ENCODE data around the gene NAPSA. TPM values are rescaled to one million over a fixed set of nuclear protein-coding genes. Genes with fewer than 3 reads are reported as not detected.

The NAPSA gene
- total and polyA plus RNA-seq, 8 donors, result 0.18 to 87.5 (median 1.9) TPM; not detected in 2

Other genes with a start within 250 kb of the NAPSA start
- not detected for gene IZUMO2, start 202.4 kb downstream of the NAPSA start, total RNA-seq
- gene IZUMO2, start 202.4 kb downstream of the NAPSA start, polyA plus RNA-seq, result not detected
- 100 to 1,000 TPM in 1 of 5 donors, 10 to 100 TPM in 4; 21.6 to 392 (median 62.5) TPM for gene MYH14, start 162.0 kb downstream of the NAPSA start, total RNA-seq
- gene MYH14, start 162.0 kb downstream of the NAPSA start, polyA plus RNA-seq, result 10 to 100 TPM; 23.7 to 54.2 (median 27.9) TPM
- gene KCNC3, start 36.3 kb downstream of the NAPSA start, total RNA-seq, result 1 to 10 TPM in 2 of 5 donors, under 1 TPM in 2, not detected in 1; 0.37 to 2.3 (median 0.95) TPM
- under 1 TPM in 2 of 3 donors, not detected in 1; 0.25 to 0.31 TPM for gene KCNC3, start 36.3 kb downstream of the NAPSA start, polyA plus RNA-seq
- 100 to 1,000 TPM in 3 of 5 donors, 10 to 100 TPM in 2; 47.4 to 241 (median 110) TPM for gene NR1H2, start 10.8 kb upstream of the NAPSA start, total RNA-seq
- gene NR1H2, start 10.8 kb upstream of the NAPSA start, polyA plus RNA-seq, result 10 to 100 TPM; 55.2 to 70.4 (median 60.5) TPM
- gene POLD1, start 18.7 kb upstream of the NAPSA start, total RNA-seq, result 10 to 100 TPM; 11.4 to 98.0 (median 17.9) TPM
- 10 to 100 TPM; 29.3 to 45.3 (median 35.2) TPM for gene POLD1, start 18.7 kb upstream of the NAPSA start, polyA plus RNA-seq
- 10 to 100 TPM in 1 of 5 donors, under 1 TPM in 2, not detected in 2; 0.55 to 53.3 (median 0.58) TPM for gene SPIB, start 53.3 kb upstream of the NAPSA start, total RNA-seq
- 1 to 10 TPM in 1 of 3 donors, under 1 TPM in 2; 0.19 to 1.9 (median 0.31) TPM for gene SPIB, start 53.3 kb upstream of the NAPSA start, polyA plus RNA-seq
- not detected for gene MYBPC2, start 67.3 kb upstream of the NAPSA start, total RNA-seq
- gene MYBPC2, start 67.3 kb upstream of the NAPSA start, polyA plus RNA-seq, result under 1 TPM in 2 of 3 donors, not detected in 1; 0.10 to 0.31 TPM
- 100 to 1,000 TPM in 1 of 5 donors, 10 to 100 TPM in 4; 30.8 to 284 (median 61.5) TPM for gene EMC10, start 110.9 kb upstream of the NAPSA start, total RNA-seq
- gene EMC10, start 110.9 kb upstream of the NAPSA start, polyA plus RNA-seq, result 10 to 100 TPM; 33.5 to 63.2 (median 53.7) TPM
- under 1 TPM in 3 of 5 donors, not detected in 2; 0.55 to 0.87 (median 0.58) TPM for gene GARIN5A, start 111.2 kb upstream of the NAPSA start, total RNA-seq
- 1 to 10 TPM; 1.9 to 3.1 (median 2.1) TPM for gene GARIN5A, start 111.2 kb upstream of the NAPSA start, polyA plus RNA-seq
- 10 to 100 TPM in 3 of 5 donors, 1 to 10 TPM in 1, not detected in 1; 9.9 to 61.0 (median 14.5) TPM for gene JOSD2, start 145.6 kb upstream of the NAPSA start, total RNA-seq
- 10 to 100 TPM; 68.4 to 79.4 (median 68.5) TPM for gene JOSD2, start 145.6 kb upstream of the NAPSA start, polyA plus RNA-seq
- not detected for gene ASPDH, start 148.3 kb upstream of the NAPSA start, total RNA-seq
- gene ASPDH, start 148.3 kb upstream of the NAPSA start, polyA plus RNA-seq, result not detected
- 1 to 10 TPM in 3 of 5 donors, under 1 TPM in 1, not detected in 1; 0.45 to 4.4 (median 2.2) TPM for gene LRRC4B, start 202.8 kb upstream of the NAPSA start, total RNA-seq
- gene LRRC4B, start 202.8 kb upstream of the NAPSA start, polyA plus RNA-seq, result 1 to 10 TPM; 1.2 to 1.5 (median 1.5) TPM